ENCODE measurements around the gene RCOR1.

GRCh38 chr14:102661614-102662013 lies 69.2 kb downstream of the RCOR1 start:
- TF ChIP-seq POLR2AphosphoS5 (IDR thresholded peaks at IDR 0.05; ENCODE audit: low read depth, low read length) (no peak), REST (IDR thresholded peaks at IDR 0.05; ENCODE audit: insufficient read depth in 1 of 2, low read depth in 2 of 2, low read length in 2 of 2) (no peak), SIN3A (IDR thresholded peaks at IDR 0.05; ENCODE audit: borderline replicate concordance, insufficient read depth, low read length) (no peak)
